NCI-H526 (cell line): ENCODE data around the gene RPL35A.
"Not testable (repeated sequence)": the region's sequence is repeated elsewhere in the genome, so short reads cannot be mapped to it uniquely, and the experiment has no call there.

Source experiments
- DNase-seq, 2 experiments: peaks; one replicate each; lab custom pipeline; 2025; lab: John Stamatoyannopoulos, UW

Gene RPL35A

DNA sequence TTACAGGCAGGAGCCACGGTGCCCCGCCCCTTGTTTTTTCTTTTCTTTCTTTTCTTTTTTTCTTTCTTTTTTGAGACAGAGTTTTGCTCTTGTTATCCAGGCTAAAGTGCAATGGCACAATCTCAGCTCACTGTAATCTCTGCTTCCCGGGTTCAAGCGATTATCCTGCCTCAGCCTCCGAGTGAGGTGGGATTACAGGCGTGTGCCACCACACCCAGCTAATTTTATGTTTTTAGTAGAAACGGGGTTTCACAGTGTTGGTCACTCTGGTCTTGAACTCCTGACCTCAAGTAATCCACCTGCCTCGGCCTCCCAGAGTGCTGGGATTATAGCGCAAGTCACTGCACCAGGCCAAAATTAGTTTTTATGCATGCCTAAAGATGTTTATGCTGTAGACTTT lies 2.5 kb downstream of the RPL35A start:
- DNase-seq = no peak

DNA sequence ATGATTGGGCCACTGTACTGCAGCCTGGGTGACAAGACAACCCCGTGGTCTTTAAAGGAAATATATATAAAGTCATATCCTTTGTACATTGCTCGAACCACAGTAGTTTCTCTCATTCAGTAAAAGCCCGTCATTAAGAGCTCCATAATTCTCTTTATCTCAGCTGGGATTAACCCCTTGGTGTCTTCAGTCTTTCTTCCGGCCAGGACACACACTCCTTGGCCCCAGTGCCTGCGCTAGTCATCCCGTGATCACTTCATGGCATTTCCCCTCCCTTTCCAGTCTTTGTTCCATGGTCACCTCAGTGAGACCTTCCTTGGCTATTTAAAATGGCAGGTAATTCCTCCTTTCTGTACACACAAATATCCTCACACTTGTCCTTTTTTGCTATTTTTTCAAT lies 3.3 kb downstream of the RPL35A start:
- no peak for DNase-seq

DNA sequence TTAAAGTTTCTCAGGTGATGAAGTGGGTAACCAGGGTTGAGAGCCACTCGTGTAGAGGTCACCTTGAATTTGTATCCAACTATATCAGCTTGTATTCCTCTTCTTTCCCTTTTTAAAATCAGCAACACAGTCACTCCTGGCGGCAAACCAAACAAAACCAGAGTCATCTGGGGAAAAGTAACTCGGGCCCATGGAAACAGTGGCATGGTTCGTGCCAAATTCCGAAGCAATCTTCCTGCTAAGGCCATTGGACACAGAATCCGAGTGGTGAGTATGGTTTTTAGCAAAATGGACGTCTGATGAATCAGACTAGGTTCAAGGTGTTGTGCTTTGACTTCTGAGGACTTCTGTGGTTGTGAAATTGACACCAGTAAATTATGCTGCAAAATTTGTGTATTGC lies 3.9 kb downstream of the RPL35A start:
- DNase-seq = no peak

DNA sequence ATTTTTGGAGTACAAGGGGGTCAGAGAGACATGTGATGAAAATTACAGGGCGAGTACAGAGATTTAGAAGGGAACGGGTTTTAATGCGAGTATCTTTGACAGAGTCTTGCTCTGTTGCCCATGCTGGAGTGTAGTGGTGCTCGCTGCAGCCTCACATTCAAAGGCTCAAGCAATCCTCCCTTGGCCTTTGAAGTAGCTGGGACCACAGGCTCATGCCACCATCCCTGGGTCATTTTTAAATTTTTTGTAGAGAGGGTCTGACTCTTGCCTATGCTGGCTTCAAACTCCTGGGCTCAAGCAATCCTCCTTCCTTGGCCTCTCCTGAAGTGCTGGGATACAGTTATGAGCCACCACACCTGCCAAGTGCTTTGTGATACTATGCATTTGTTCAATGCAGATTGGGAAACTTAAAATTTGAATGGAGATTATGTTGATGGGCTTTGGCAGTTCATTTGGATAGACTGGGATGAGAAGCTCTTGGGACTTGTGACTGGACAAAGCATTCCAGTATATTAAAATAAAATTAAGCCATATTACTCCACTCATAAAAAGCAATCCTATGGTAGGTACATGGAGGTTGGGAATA lies 6.0 kb downstream of the RPL35A start:
- DNase-seq = no peak

DNA sequence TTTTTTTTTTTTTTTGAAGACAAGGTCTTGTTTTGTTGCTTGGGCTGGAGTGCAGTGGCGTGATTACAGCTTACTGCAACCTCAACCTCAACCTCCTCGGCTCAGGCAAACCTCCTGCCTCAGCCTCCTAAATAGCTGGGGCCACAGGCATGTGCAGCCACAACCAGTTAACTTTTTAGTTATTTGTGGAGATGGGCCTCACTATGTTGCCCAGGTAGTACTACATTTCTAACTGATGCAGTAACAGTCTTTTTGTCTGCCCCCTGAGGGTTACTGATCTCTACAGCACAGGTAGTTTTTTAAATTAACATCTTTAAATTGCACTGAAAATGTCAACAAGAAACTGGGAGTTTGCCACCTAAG lies 6.6 kb downstream of the RPL35A start:
- no peak for DNase-seq

DNA sequence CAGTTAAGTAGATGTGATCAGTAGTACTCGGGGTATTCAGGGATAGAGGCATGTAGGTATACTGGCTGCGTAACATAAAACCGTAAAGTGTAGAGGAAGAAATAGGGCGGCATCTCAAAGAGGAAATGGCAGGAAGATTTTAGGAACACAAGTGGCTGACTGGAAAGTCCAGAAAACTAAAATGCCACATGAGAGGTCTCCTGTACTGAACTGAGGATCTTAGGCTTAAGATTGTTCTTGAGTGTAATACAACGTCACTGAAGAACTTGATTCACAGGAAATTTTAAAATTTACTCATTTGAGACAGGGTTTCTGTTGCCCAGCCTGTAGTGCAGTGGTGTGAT lies 7.8 kb downstream of the RPL35A start:
- no peak for DNase-seq

DNA sequence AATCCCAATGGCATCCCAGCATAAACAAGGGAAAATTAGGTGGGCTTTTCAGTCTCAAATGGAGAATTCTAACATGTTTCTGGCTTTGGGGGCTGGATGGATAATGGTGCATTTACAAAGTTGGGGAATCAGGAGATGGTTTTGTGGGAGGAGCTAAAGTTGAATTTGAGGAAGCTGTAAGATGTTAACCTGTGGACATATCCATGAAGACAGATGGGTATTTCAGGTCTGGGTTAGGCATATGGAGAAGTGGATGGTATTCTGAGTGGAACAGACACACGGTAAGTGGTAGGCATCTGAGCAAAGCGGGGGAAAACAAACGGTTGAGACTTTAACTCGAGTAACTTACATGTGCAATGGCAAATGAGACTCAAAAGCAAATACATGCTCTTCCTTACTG lies 8.4 kb downstream of the RPL35A start:
- DNase-seq = no peak

DNA sequence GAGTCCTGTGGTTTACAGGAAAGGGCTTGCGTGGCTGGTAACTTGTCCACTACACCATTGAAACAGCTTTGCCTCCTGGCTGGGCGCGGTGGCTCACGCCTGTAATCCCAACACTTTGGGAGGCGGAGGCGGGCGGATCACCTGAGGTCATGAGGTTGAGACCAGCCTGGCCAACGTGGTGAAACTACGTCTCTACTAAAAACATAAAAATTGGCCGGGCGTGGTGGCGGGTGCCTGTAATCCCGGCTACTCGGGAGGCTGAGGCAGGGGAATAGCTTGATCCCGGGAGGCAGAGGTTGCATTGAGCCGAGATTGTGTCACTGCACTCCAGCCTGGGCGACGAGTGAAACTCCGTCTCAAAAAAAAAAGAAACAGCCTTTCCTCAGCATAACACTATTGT lies 8.9 kb downstream of the RPL35A start:
- not testable (repeated sequence) for DNase-seq

DNA sequence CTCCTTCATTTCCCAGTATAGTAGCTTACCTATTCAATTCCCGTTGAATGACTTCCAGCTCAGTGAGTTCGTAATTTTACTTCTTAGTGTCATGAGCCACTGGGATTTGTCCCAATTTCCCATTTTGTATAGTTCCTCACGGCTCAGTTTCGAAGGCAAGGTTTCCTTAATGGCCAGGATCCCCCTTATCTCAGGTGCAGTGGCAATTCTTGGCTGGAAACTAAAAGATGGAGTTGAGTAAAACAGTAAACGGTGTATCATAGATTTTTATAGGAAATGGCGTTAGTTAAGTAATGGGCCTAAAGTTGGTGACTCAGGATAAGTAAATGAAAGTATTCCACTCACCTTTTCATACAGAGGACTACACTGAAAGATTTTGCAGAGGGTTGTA lies 9.5 kb downstream of the RPL35A start:
- no peak for DNase-seq

DNA sequence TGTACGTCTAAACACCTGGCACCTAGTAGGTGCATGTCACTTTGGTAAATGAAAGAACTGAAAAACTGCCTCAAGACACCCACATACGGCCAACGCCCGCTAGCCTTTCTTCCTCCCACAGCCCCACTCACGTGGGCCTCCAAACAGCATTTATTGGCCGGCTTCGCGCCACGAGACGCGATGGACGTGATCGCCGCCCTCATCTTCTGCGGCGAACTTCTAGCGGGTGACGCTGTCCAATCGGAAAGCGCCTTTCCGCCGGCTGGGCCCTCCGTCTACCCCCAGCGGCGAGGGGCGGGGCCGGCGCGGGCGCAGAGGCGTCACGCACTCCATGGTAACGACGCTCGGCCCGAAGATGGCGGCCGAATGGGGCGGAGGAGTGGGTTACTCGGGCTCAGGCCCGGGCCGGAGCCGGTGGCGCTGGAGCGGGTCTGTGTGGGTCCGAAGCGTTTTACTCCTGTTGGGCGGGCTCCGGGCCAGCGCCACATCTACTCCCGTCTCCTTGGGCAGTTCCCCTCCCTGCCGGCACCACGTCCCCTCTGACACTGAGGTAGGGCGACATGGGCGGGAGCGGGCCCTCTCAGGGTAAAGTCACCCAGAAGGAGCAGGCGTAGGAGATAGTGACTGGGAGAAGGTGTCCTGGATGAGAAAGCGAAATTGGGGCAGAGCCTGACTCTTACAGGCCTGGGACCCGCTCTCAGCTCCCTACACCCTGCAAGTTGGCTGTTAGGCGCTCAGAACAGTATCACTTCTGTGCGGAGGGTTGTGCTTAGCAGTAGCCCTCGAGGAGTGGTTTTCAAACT lies 10.1 kb downstream of the RPL35A start, which contains the start of gene LMLN:
Gene LMLN, plus strand, starts transcription at position 327 of the 803 bp plus-strand sequence. Its CDS starts 29 bp downstream, at position 356.
- DNase-seq = peak; percentile 94 to 98

DNA sequence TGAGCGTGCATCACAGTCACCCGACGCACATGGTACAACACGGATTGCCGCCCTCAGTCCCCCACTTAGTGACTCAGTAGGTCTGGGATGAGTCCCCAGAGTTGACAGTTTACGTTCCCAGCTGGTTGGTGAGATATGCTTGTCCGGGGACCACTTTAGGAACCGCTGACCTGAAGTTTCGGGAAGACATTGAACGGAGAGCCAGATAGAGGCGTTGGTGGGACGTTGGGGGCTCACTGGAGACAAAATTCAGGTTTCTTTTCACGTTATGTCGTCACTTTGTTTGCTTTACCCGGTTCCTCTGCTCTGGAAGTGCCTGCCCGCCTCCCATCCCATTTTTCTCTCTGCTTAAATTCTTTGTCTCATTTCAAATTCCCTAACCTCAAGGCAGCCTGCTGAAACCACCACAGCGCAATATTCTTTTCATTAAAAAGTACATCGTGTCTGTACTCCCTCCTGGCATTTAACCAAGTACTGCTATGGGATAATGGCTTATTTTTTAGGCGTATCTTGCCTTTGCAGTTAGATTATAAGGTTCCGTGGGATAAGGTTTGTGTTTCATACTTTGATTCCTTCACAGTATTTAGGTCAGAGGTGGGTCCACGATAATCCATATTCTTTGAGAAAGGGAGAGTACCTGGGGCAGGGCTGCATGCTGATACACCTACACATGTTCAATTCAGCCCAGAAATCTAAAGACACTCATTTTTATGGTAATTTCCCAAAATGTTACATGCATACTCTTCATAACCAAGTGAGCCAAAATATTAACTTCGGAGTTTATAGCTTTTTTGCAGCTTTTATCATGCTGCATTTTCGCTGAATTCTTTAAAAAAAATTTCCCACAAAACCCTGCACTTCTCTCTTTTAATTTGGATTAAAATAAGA lies 10.9 kb downstream of the RPL35A start:
- DNase-seq = no peak

DNA sequence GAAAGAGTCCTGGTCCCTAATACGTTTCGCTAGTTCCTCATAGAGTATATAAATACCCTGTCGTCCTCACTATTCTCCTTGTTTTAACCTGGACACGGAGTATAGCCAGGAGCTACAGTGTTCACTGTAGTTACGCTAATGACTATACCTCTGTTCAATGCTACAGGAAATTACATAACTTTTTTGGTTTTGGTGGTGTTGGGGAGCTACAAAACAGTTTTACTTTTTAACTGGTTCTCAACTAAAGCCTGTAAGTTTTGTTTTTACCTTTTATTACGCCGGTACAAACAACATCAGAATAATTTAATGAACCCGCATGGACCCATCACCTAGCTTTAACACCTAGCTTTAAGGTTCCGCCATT lies 11.6 kb downstream of the RPL35A start:
- no peak for DNase-seq

DNA sequence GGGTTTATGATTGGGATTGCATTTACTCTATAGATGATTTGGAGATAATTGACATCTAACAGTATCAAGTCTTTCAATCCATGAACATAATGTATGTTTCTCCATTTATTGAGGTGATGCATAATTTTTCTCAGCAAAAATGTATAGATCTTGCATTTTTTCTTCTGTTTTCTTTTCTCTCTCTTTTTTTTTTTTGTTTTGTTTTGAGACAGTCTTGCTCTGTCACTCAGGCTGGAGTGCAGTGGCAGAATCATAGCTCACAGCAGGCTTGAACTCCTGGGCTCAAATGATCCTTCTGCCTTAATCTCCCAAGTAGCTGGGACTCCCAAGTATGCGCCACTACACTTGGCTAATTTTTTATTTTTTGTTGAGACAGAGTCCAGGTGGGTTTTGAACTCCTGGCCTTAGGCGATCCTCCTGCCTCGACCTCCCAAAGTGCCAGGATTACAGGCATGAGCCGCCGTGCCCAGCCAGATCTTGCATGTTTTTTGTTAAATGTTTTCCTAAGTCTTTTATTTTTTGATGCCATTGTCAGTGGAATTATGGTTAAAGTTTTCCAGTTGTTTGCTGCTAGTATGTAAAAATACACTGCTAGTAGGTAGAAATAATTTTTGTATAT lies 13.1 kb downstream of the RPL35A start:
- DNase-seq = no peak

DNA sequence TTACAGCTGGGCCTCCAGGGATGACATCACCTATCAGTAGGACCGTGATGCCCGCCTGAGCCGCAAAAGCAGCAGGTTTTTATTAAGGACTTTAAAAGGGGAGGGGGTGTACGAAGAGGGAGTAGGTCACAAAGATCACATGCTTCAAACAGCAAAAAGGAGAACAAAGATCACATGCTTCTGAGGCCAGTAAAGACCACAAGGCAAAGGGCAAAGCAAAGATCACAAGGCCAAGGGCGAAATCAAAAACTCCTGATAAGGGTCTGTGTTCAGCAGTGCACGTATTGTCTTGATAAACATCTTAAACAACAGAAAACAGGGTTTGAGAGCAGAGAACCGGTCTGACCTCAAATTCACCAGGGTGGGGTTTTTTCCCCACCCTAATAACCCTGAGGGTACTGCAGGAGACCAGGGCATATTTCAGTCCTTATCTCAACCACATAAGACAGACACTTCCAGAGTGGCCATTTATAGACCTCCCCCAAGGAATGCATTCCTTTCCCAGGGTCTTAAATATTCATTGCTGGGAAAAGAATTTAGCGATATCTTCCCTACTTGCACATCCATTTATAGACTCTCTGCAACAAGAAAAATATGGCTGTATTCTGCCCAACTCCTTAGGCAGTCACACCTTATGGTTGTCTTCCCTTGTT lies 17.5 kb downstream of the RPL35A start:
- DNase-seq = not testable (repeated sequence)

DNA sequence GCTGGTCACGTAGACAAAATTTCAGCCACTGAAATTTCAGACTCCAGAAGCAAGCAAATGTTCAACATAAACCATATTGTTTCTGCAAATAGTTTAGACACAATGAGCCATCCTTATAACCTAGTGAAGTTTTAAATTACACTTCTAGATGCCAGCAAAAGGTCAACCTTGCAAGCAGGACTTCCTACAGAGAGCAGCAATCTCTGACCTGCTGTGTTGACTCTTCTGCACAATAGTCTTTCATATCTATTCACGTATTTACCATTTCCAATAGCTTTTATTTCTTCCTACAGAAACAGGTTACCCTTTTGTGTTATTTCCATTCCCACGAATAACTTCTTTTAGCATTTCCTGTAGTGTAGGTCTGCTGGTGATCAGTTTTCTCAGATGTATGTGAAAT lies 20.6 kb downstream of the RPL35A start:
- no peak for DNase-seq

DNA sequence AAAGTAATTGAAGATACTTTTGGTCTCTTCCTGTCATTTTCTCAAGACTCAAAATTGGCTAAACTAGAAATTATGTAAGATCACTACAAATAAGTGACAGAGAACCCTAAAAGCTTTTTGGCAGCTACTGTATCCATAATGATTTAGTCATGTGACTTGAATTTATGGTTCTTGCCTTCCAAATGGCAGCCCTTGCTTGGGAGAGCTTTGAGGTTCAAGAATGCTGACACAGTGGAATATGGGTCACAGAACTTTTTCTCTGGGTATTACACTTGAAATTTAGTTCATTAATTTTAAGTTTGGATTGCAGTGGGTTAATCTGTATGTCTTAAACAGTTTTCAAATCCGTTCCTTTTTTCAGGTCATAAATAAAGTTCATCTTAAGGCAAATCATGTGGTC lies 24.0 kb downstream of the RPL35A start:
- no peak for DNase-seq

DNA sequence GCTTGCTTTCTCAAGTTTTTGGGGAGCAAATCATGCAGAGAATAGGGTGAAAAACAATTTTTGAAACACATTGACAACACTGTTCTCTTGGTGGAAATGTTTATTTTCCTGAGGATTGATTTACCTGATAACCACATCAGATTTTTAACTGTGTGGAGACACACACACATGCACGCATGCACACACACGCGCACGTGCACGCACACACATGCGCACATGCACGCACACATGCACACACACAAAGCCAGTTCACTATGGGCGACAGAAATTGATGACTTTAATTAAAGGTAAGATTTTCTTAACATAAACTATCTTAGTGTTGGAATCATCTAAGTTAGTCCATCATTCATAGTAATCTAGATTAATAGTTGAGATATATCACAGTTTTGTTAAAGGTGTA lies 25.3 kb downstream of the RPL35A start:
- no peak for DNase-seq

DNA sequence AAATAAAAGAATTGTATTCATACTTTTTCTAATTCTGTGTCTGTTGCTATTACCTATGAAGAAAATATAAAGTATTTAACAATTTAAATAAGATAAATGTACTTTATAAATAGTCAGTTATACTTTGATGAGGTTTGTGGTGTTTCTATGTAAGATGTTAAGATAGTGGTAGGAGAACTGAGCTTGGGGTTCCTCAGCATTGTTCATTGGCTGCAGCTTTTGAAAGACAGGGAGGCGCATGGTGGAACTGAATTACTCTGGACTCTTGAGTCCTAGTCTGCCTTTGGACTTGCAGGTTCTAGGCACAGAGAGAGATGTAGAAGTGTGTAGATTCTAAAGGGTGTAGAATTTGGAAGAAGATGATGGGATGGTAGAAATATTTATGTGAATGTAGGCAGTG lies 33.1 kb downstream of the RPL35A start:
- DNase-seq = no peak

DNA sequence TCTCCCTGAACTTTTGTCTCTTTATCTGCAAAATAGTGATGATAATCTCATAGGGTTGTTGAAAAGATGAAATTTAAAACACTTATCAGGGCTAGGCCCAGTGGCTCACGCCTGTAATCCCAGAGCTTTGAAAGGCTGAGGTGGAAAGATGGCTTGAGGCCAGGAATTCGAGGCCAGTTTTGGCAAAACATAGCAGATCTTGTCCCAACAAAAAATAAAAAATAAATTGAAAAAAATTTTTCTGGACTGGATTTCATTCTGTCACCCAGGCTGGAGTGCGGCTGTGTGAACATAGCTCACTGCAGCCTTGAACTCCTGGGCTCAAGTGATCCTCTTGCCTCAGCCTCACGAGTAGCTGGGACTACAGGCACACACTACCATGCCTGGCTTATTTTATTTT lies 39.7 kb downstream of the RPL35A start:
- no peak for DNase-seq

DNA sequence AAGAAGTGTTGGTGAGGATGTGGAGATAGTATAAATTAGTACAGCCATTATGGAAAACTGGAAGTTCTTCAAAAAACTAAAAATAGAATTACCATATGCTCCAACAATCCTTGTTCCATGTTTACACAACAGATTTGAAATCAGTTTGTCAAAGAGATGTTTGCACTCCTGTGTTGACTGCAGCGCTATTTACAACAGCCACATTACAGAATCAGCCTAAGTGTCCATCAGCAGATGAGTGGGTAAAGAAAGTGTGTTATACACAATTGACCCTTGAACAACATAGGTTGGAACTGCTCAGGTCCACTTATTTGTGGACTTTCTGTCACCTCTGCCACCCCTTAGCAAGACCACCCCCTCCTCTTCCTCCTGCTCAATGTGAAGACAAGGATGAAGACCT lies 44.7 kb downstream of the RPL35A start:
- no peak for DNase-seq

DNA sequence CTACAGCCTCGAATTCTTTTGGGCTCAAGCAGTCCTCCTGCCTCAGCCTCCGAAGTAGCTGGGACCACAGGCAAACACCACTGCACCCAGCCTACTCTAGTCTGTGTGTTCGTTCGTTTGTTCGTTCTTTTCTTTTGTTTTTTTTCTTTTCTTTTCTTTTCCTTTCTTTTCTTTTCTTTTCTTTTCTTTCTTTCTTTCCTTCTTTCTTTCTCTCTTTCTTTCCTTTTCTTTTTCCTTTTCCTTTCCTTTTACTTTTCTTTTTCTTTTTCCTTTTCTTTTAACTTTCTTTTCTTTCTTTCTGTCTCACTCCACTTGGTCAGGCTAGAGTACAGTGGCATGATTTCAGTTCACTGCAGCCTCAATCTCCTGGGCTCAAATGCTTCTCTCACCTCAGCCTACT lies 46.9 kb downstream of the RPL35A start:
- no peak for DNase-seq

DNA sequence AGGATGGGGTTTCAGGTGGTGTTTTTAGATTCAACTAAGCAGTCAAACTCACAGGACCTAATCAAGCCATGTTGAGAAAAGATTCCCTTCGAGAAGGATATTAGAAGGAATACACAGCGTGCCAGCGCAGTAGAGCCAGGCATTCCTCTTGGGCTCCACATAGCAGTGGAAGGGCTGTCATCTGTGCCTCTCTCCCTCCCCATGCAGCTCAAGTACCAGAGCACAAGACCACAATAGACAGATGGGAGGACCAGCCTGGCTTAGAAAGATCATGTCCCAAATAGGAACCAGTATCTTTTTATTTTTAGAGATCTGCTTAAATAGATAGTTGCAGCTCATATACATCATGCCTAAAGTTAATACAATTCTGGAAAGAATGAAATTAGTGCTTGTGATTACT lies 47.9 kb downstream of the RPL35A start:
- DNase-seq = no peak
